ENCODE measurements around the gene ADAT2. TPM values are rescaled to one million over a fixed set of nuclear protein-coding genes. Genes with fewer than 3 reads are reported as not detected.

The ADAT2 gene
- total RNA-seq, 4 donors from 2014 or later, result 3.5 to 12.0 (median 6.7) TPM

GRCh38 chr6:143441680-143442545, 8.6 kb downstream of the ADAT2 start:
- no peak for TF ChIP-seq POLR2A (IDR thresholded peaks at IDR 0.05)
- TF ChIP-seq CTCF (IDR thresholded peaks at IDR 0.05), result no peak
- intact Hi-C loops (cut with DNase I), result no loop called here
- Histone ChIP-seq H3K36me3 (peaks cover 0 to 35% (median 0%) of the 10 kb centered on the region in 3 donors), H3K27me3 (no peaks in the 10 kb centered on the region), H3K4me1 (no peaks in the 10 kb centered on the region), H3K27ac (no peak overlapping the region), H3K4me3 (no peak overlapping the region), H3K9me3 (no peaks in the 10 kb centered on the region)
- DNase-seq, result no peak
- 79 to 84% methylated on average over 8 of the region's 8 CpGs for WGBS, 2 donors

- intact Hi-C loops (cut with DNase I), result no loop called here
- no peak for DNase-seq
- H3K4me3 ChIP-seq, result no peak overlapping the region
- H3K27ac ChIP-seq, result no peak overlapping the region
- H3K4me1 ChIP-seq, result no peaks in the 10 kb centered on the region
- H3K36me3 ChIP-seq, result peaks cover 0 to 44% (median 0%) of the 10 kb centered on the region in 3 donors
- no peaks in the 10 kb centered on the region for H3K9me3 ChIP-seq
- no peaks in the 10 kb centered on the region for H3K27me3 ChIP-seq
- 83 to 93% methylated on average over 2 of the region's 2 CpGs for WGBS, 2 donors
- no peak for TF ChIP-seq CTCF (IDR thresholded peaks at IDR 0.05)
These were observed 9.5 kb downstream of the ADAT2 start for GRCh38 chr6:143441010-143441409.

GRCh38 chr6:143432588-143432987, 17.9 kb downstream of the ADAT2 start:
- Histone ChIP-seq H3K4me3 (no peak overlapping the region), H3K36me3 (peaks cover 0 to 64% (median 0%) of the 10 kb centered on the region in 3 donors), H3K4me1 (no peaks in the 10 kb centered on the region), H3K27ac (no peak overlapping the region), H3K27me3 (no peaks in the 10 kb centered on the region), H3K9me3 (no peaks in the 10 kb centered on the region)
- no peak for TF ChIP-seq POLR2A (IDR thresholded peaks at IDR 0.05)
- no peak for TF ChIP-seq CTCF (IDR thresholded peaks at IDR 0.05)
- no peak for DNase-seq
- 88 to 94% methylated on average over 4 of the region's 4 CpGs for WGBS, 2 donors
- intact Hi-C loops (cut with DNase I), result no loop called here

- Histone ChIP-seq H3K27ac (no peak overlapping the region), H3K4me1 (no peaks in the 10 kb centered on the region), H3K9me3 (no peaks in the 10 kb centered on the region), H3K4me3 (no peak overlapping the region), H3K36me3 (peaks cover 0 to 51% (median 0%) of the 10 kb centered on the region in 3 donors), H3K27me3 (no peaks in the 10 kb centered on the region)
- no peak for DNase-seq
- TF ChIP-seq POLR2A (IDR thresholded peaks at IDR 0.05) (no peak), CTCF (IDR thresholded peaks at IDR 0.05) (no peak)
- 40 to 78% methylated on average over 1 of the region's 1 CpG for WGBS, 2 donors
- intact Hi-C loops (cut with DNase I), result no loop called here
These were observed 19.3 kb downstream of the ADAT2 start for GRCh38 chr6:143431226-143431625.

- no peak for TF ChIP-seq CTCF (IDR thresholded peaks at IDR 0.05)
- TF ChIP-seq POLR2A (IDR thresholded peaks at IDR 0.05), result no peak
- Histone ChIP-seq H3K9me3 (no peaks in the 10 kb centered on the region), H3K4me1 (no peaks in the 10 kb centered on the region), H3K27me3 (no peaks in the 10 kb centered on the region), H3K4me3 (no peak overlapping the region), H3K36me3 (peaks cover 0 to 39% (median 0%) of the 10 kb centered on the region in 3 donors), H3K27ac (no peak overlapping the region)
- no peak for DNase-seq
- intact Hi-C loops (cut with DNase I), result loop anchor here (10.0 kb wide), 1 partner anchor 735 kb away; no protein-coding TSS in a partner anchor
- 95 to 97% methylated on average over 3 to 4 of the region's 4 CpGs for WGBS, 2 donors
These were observed 20.5 kb downstream of the ADAT2 start for GRCh38 chr6:143429970-143430369.
